Endothelial cell of umbilical vein (primary cell): ENCODE measurements around the gene PEX3.

Experiments
- CTCF ChIP-seq, 2 donors: IDR thresholded peaks; 1 replicate in 1 of 2; 2 replicates in 1 of 2; pipeline ENCODE4 v1.5.1; 2011; ENCODE audit warnings: low read length in 2 of 2, mild to moderate bottlenecking in 2 of 2, moderate library complexity in 2 of 2, control low read depth in 1 of 2, inconsistent platforms in 1 of 2, low read depth in 1 of 2; ENCODE audit not compliant: insufficient read depth in 1 of 2; ENCODE audit errors: extremely low read depth in 1 of 2
- EZH2 ChIP-seq: IDR thresholded peaks from 2 replicates; pipeline ENCODE4 v1.6.1; 2012; ENCODE audit warnings: borderline replicate concordance, low read depth, mild to moderate bottlenecking, moderate library complexity, low read length, inconsistent platforms; ENCODE audit not compliant: severe bottlenecking
- JUN ChIP-seq: IDR thresholded peaks from 2 replicates; pipeline ENCODE4 v1.6.1; 2011; ENCODE audit warnings: borderline replicate concordance, low read depth; ENCODE audit not compliant: insufficient read length, insufficient read depth

GRCh38 chr6:143525356-143525755 lies 74.8 kb downstream of the PEX3 start:
- no peak for TF ChIP-seq EZH2
- no peak for TF ChIP-seq CTCF (IDR thresholded peaks at IDR 0.05; ENCODE audit: extremely low read depth in 1 of 2, insufficient read depth in 1 of 2, low read depth in 1 of 2, low read length in 2 of 2)
- no peak for TF ChIP-seq JUN
